HG02588 (cell line): Measurements from ENCODE around the gene C16orf96.
A peak's percentile ranks its signal among the peaks of the same experiment; 100 is the strongest.

ENCODE experiments used
- ATAC-seq: cut with Tn5 transposase; IDR thresholded peaks from one replicate; pipeline ENCODE4 v1.9.1; 2021; ENCODE audit warnings: mild to moderate bottlenecking, moderate library complexity; ENCODE audit not compliant: unreplicated experiment

The C16orf96 gene

GRCh38 chr16:4615384-4616046, 59.4 kb downstream of the C16orf96 start:
- ATAC-seq: no peak

- peak; percentile 69 for ATAC-seq
Observed at GRCh38 chr16:4616047-4616811, 60.1 kb downstream of the C16orf96 start.

- no peak for ATAC-seq
Observed at GRCh38 chr16:4617880-4618279, 61.7 kb downstream of the C16orf96 start.

GRCh38 chr16:4618645-4619418, 62.7 kb downstream of the C16orf96 start:
- no peak for ATAC-seq

- ATAC-seq: no peak
Observed at GRCh38 chr16:4623593-4623992, 67.5 kb downstream of the C16orf96 start.

- ATAC-seq: peak; percentile 60
Observed at GRCh38 chr16:4624015-4624826, 68.1 kb downstream of the C16orf96 start, which contains the start of gene MGRN1. Gene MGRN1 (plus strand): TSS chr16:4624826. CDS start chr16:4624961, 135 bp downstream.

GRCh38 chr16:4624827-4625559, 68.9 kb downstream of the C16orf96 start:
- ATAC-seq: peak; percentile 50

GRCh38 chr16:4625560-4626159, 69.5 kb downstream of the C16orf96 start:
- ATAC-seq: no peak

GRCh38 chr16:4626396-4626795, 70.3 kb downstream of the C16orf96 start:
- no peak for ATAC-seq

GRCh38 chr16:4628283-4628682, 72.1 kb downstream of the C16orf96 start:
- no peak for ATAC-seq

- ATAC-seq: no peak
Observed at GRCh38 chr16:4631444-4631843, 75.3 kb downstream of the C16orf96 start.

GRCh38 chr16:4633910-4634635, 77.9 kb downstream of the C16orf96 start:
- no peak for ATAC-seq

GRCh38 chr16:4634768-4635167, 78.6 kb downstream of the C16orf96 start:
- no peak for ATAC-seq

- no peak for ATAC-seq
Observed at GRCh38 chr16:4636196-4636595, 80.1 kb downstream of the C16orf96 start.

GRCh38 chr16:4637501-4638166, 81.5 kb downstream of the C16orf96 start:
- no peak for ATAC-seq

GRCh38 chr16:4639899-4640509, 83.9 kb downstream of the C16orf96 start:
- no peak for ATAC-seq

GRCh38 chr16:4640572-4641305, 84.6 kb downstream of the C16orf96 start:
- ATAC-seq: no peak
